ENCODE measurements around the gene PDX1.

PDX1 gene

GRCh38 chr13:27970382-27971235 lies 50.8 kb downstream of the PDX1 start:
- DNase-seq: no peak

DNA sequence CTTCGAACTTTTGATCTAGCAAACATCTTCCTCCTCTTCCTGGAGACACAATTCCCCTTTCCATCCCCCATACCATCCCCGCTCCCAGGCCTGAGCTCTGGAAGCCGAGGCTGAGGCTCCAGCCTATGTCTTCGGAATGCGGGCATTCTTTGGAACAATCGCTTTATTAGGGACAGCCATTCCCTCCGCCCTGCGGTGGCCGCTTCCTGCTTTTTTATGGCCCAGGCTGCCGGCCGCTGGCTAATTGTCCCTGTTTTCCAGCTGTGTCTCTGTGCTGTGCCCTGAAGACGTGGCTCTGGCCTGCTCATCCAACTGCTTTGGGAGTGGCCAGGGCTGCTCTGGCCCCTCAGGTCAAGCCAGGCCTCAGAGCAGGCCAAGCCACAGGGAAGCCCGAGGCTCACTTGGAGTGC lies 51.4 kb downstream of the PDX1 start:
- no peak for DNase-seq

- DNase-seq: no peak
Observed at GRCh38 chr13:27971776-27972477, 52.1 kb downstream of the PDX1 start.

- no peak for DNase-seq
Observed at GRCh38 chr13:27972478-27972820, 52.6 kb downstream of the PDX1 start.

- no peak for DNase-seq
Observed at GRCh38 chr13:27973291-27973690, 53.5 kb downstream of the PDX1 start.

DNA sequence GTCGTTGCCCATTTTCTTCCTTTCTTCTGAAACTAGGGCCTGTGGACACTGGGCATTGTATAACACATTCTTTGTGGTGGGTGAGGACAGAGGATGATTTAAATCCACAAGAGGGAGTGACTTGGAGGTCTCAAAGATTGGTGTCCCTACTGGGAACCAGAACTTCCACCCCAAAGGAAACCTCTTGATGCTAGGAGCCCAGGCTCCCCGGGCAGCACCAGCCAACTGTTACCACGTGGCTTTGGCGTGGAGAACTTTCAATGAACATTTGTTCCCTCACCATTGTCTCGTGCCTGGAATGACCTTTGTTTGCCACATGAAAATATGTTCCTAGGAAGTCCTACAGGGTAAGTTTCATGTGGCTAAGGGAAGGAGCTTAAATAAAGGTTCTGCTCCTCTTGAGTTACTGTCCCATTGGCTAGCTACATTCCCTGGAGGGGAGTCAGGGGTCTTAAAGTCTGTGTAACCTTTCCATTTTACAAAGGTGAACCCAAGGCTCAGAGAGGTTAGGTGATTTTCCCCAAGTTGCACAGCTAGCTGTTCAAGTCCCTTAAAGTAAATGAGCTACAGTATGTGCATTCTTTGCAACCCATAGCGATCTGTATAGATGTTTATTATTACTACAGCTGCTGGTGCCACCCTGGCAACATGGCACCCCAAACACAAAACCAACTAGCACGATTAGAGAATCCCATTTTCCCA lies 54.3 kb downstream of the PDX1 start:
- no peak for DNase-seq

All from NCI-H1694 treated with DMSO at 0.1 percent for 48 hours (cell line).